GM23338 (cell line): ENCODE data around the gene BTNL9. TPM values are rescaled to one million over a fixed set of nuclear protein-coding genes. Genes with fewer than 3 reads are reported as not detected.
A peak's percentile ranks its signal among the peaks of the same experiment; 100 is the strongest.

Source experiments
- ATAC-seq: fragments of 200-7000 bp; cut with Tn5 transposase; 3 replicates; pipeline ENCODE4 v1.9.1; 2020
- DNase-seq: peaks from one replicate; pipeline ENCODE4 v3.0.0-alpha.2; 2015; ENCODE audit warnings: low spot score
- H2AFZ ChIP-seq: fragments of 200-600 bp; sonication (generic); 2 replicates; pipeline ENCODE4 v1.8.0; 2016; ENCODE audit warnings: antibody characterized with exemption, mild to moderate bottlenecking, moderate library complexity
- H3F3A ChIP-seq: fragments of 200-600 bp; sonication (generic); replicated peaks from 2 replicates; pipeline ENCODE4 v1.8.0; 2017; ENCODE audit warnings: antibody characterized with exemption, mixed run types, low read depth
- H3K27ac ChIP-seq: fragments of 200-600 bp; sonication (generic); 2 replicates; pipeline ENCODE4 v1.6.1; 2016; ENCODE audit warnings: low read depth
- H3K27me3 ChIP-seq: fragments of 200-600 bp; sonication (generic); 2 replicates; pipeline ENCODE4 v1.8.0; 2016; ENCODE audit warnings: mild to moderate bottlenecking, mixed run types, moderate library complexity; ENCODE audit not compliant: insufficient read depth
- H3K36me3 ChIP-seq: fragments of 200-600 bp; sonication (generic); 2 replicates; pipeline ENCODE4 v1.8.0; 2016; ENCODE audit warnings: mild to moderate bottlenecking; ENCODE audit not compliant: insufficient read depth
- H3K4me1 ChIP-seq: fragments of 200-600 bp; sonication (generic); 2 replicates; pipeline ENCODE4 v1.8.0; 2016; ENCODE audit warnings: mild to moderate bottlenecking, moderate library complexity; ENCODE audit not compliant: insufficient read depth
- H3K4me2 ChIP-seq: fragments of 200-600 bp; sonication (generic); 2 replicates; pipeline ENCODE4 v1.7.1; 2017; ENCODE audit warnings: mixed run types
- H3K4me3 ChIP-seq: fragments of 200-600 bp; sonication (generic); 2 replicates; pipeline ENCODE4 v1.6.1; 2016; ENCODE audit warnings: mixed run types
- H3K79me2 ChIP-seq: fragments of 200-600 bp; sonication (generic); replicated peaks from 2 replicates; pipeline ENCODE4 v1.8.0; 2017; ENCODE audit warnings: mild to moderate bottlenecking; ENCODE audit not compliant: insufficient read depth
- H3K9me2 ChIP-seq: fragments of 200-600 bp; sonication (generic); 2 replicates; pipeline ENCODE4 v1.8.0; 2017; ENCODE audit not compliant: insufficient read depth
- H4K20me1 ChIP-seq: fragments of 200-600 bp; sonication (generic); replicated peaks from 2 replicates; pipeline ENCODE4 v1.8.0; 2017; ENCODE audit warnings: mild to moderate bottlenecking; ENCODE audit not compliant: insufficient read depth
- H3K27ac Mint-ChIP-seq: 2 replicates; pipeline ENCODE4 v1.8.0; 2020; ENCODE audit warnings: inconsistent platforms, mild to moderate bottlenecking, moderate library complexity, mixed read lengths
- H3K27me3 Mint-ChIP-seq: 3 replicates; pipeline ENCODE4 v1.8.0; 2022; ENCODE audit warnings: low read depth, mild to moderate bottlenecking, moderate library complexity, mixed read lengths, inconsistent platforms; ENCODE audit not compliant: insufficient read depth, poor library complexity
- H3K36me3 Mint-ChIP-seq: 3 replicates; pipeline ENCODE4 v1.8.0; 2021; ENCODE audit warnings: low read depth, mild to moderate bottlenecking, inconsistent platforms, moderate library complexity, mixed read lengths
- H3K4me1 Mint-ChIP-seq: 3 replicates; pipeline ENCODE4 v1.8.0; 2020; ENCODE audit warnings: mild to moderate bottlenecking, inconsistent platforms, mixed read lengths
- H3K4me3 Mint-ChIP-seq: 3 replicates; pipeline ENCODE4 v1.8.0; 2021; ENCODE audit warnings: moderate library complexity, mild to moderate bottlenecking, inconsistent platforms, mixed read lengths
- H3K9me3 Mint-ChIP-seq: 3 replicates; pipeline ENCODE4 v1.8.0; 2020; ENCODE audit warnings: moderate library complexity, mild to moderate bottlenecking, inconsistent platforms, mixed read lengths
- CREB1 ChIP-seq: fragments of 250-450 bp; sonication (Bioruptor Pico); IDR thresholded peaks from 2 replicates; pipeline ENCODE4 v1.5.0; 2020; ENCODE audit warnings: low read depth, mild to moderate bottlenecking, moderate library complexity
- CTCF ChIP-seq, 2 experiments: fragments of 200-600 bp in 1 of 2; sonication (generic) in 1 of 2; conservative IDR thresholded peaks; 2 replicates each; pipeline versions ENCODE4 v1.5.1 to v1.6.1; 2016 to 2017; ENCODE audit warnings: antibody characterized with exemption in 2 of 2, low read depth in 2 of 2, mild to moderate bottlenecking in 2 of 2, moderate library complexity in 1 of 2
- ETS1 ChIP-seq: IDR thresholded peaks from 2 replicates; pipeline ENCODE4 v1.6.1; 2016; ENCODE audit warnings: antibody characterized with exemption
- EZH2 ChIP-seq: fragments of 200-600 bp; sonication (generic); IDR thresholded peaks from one replicate; pipeline ENCODE4 v1.8.0; 2017; ENCODE audit warnings: antibody characterized with exemption, mild to moderate bottlenecking, low read depth; ENCODE audit not compliant: unreplicated experiment
- EZH2phosphoT487 ChIP-seq: fragments of 200-600 bp; sonication (generic); IDR thresholded peaks from one replicate; pipeline ENCODE4 v1.8.1; 2018; ENCODE audit warnings: antibody characterized with exemption; ENCODE audit not compliant: unreplicated experiment
- POLR2AphosphoS5 ChIP-seq: IDR thresholded peaks from 2 replicates; pipeline ENCODE4 v1.6.1; 2016; ENCODE audit warnings: antibody characterized with exemption, low read depth
- REST ChIP-seq: IDR thresholded peaks from one replicate; pipeline ENCODE4 v1.6.1; 2018; ENCODE audit warnings: antibody characterized with exemption; ENCODE audit not compliant: unreplicated experiment
- ZNF114 ChIP-seq: fragments of 250-450 bp; sonication (Bioruptor Pico); IDR thresholded peaks from 2 replicates; pipeline ENCODE4 v1.5.0; 2020; ENCODE audit warnings: mild to moderate bottlenecking, moderate library complexity
- polyA plus RNA-seq: library from polyadenylated mRNA; unstranded; fragments of >200 nt; fragmentation: Nextera tagmentation; extraction: Ambion mirVana; gene quantifications from 2 replicates; pipeline ENCODE4 v1.2.1, GENCODE V29; 2016
- total RNA-seq: library from RNA; depleted of rRNA; stranded (reverse); fragments of >200 nt; shearing (Covaris generic); gene quantifications from 2 replicates; pipeline ENCODE4 v1.2.3, GENCODE V29; 2014

The BTNL9 gene
- total and polyA plus RNA-seq, 2 experiments from 2014 or later = 0.21 to 3.4 TPM

GRCh38 chr5:181053488-181054121, 13.5 kb downstream of the BTNL9 start:
- H3K27me3 Mint-ChIP-seq = peaks cover 83% of the 10 kb centered on the region
- peak overlapping the region; percentile 81 for H3K4me3 Mint-ChIP-seq
- no peak overlapping the region for H3K27ac ChIP-seq
- H3K27me3 ChIP-seq = peaks cover 98% of the 10 kb centered on the region
- H3K4me1 ChIP-seq = peaks cover 21% of the 10 kb centered on the region
- peak overlapping the region; percentile 97 for H2AFZ ChIP-seq
- peak overlapping the region; percentile 82 for H3K4me3 ChIP-seq
- H3K9me3 Mint-ChIP-seq = no peaks in the 10 kb centered on the region; the same call in 2 of the 3 replicates
- H3K4me1 Mint-ChIP-seq = peaks cover 18% of the 10 kb centered on the region
- H3K9me2 ChIP-seq = no peaks in the 10 kb centered on the region
- H3K36me3 Mint-ChIP-seq = no peaks in the 10 kb centered on the region; the same call in 2 of the 3 replicates
- no peaks in the 10 kb centered on the region for H3K79me2 ChIP-seq
- H4K20me1 ChIP-seq = peaks cover 5% of the 10 kb centered on the region
- no peaks in the 10 kb centered on the region for H3K36me3 ChIP-seq
- no peak overlapping the region for H3K27ac Mint-ChIP-seq
- ATAC-seq (peak; percentile 54), DNase-seq (peak; percentile 58)
- TF ChIP-seq CTCF (conservative IDR thresholded peaks at IDR 0.05; ENCODE audit: low read depth in 2 of 2) = no peak
- TF ChIP-seq REST = no peak
- peak; percentile 16 for TF ChIP-seq EZH2phosphoT487
- peak; percentile 90 for TF ChIP-seq EZH2
- 0 out of 2 replicates have a peak, but pooled peaks cover 9% of the 10 kb centered on the region for H3F3A ChIP-seq
- peak overlapping the region; percentile 96 for H3K4me2 ChIP-seq

GRCh38 chr5:181054138-181054537, 14.1 kb downstream of the BTNL9 start:
- H3K4me3 ChIP-seq = peak overlapping the region; percentile 82
- H3K27me3 ChIP-seq = peaks cover 100% of the 10 kb centered on the region
- H2AFZ ChIP-seq = peak overlapping the region; percentile 97; the same call in 1 of the 2 replicates
- ATAC-seq = peak; percentile 10
- H3K36me3 ChIP-seq = no peaks in the 10 kb centered on the region
- no peak overlapping the region for H3K27ac Mint-ChIP-seq
- no peaks in the 10 kb centered on the region; the same call in 2 of the 3 replicates for H3K9me3 Mint-ChIP-seq
- no peak overlapping the region for H3K27ac ChIP-seq
- H3K4me2 ChIP-seq = peak overlapping the region; percentile 96
- H3K4me1 ChIP-seq = peaks cover 24% of the 10 kb centered on the region
- peak overlapping the region; percentile 81 for H3K4me3 Mint-ChIP-seq
- H3F3A ChIP-seq = 0 out of 2 replicates have a peak, but pooled peaks cover 9% of the 10 kb centered on the region
- H3K79me2 ChIP-seq = no peaks in the 10 kb centered on the region
- no peak for TF ChIP-seq ZNF114
- TF ChIP-seq ETS1 = no peak
- TF ChIP-seq CTCF (conservative IDR thresholded peaks at IDR 0.05; ENCODE audit: low read depth in 2 of 2) = no peak
- TF ChIP-seq CREB1 (CRISPR knock-in tag) = no peak
- TF ChIP-seq POLR2AphosphoS5 = no peak
- no peaks in the 10 kb centered on the region for H3K9me2 ChIP-seq
- H3K36me3 Mint-ChIP-seq = no peaks in the 10 kb centered on the region; the same call in 2 of the 3 replicates
- H3K4me1 Mint-ChIP-seq = peaks cover 21% of the 10 kb centered on the region
- peaks cover 89% of the 10 kb centered on the region for H3K27me3 Mint-ChIP-seq
- DNase-seq = no peak
- peaks cover 5% of the 10 kb centered on the region for H4K20me1 ChIP-seq
